GM21367 (cell line): ENCODE results near the gene ARPC4.
"Not testable (repeated sequence)": the region's sequence is repeated elsewhere in the genome, so short reads cannot be mapped to it uniquely, and the experiment has no call there.

ENCODE experiments used
- ATAC-seq: cut with Tn5 transposase; IDR thresholded peaks from one replicate; pipeline ENCODE4 v1.9.1; 2021; ENCODE audit not compliant: unreplicated experiment

Gene ARPC4

DNA sequence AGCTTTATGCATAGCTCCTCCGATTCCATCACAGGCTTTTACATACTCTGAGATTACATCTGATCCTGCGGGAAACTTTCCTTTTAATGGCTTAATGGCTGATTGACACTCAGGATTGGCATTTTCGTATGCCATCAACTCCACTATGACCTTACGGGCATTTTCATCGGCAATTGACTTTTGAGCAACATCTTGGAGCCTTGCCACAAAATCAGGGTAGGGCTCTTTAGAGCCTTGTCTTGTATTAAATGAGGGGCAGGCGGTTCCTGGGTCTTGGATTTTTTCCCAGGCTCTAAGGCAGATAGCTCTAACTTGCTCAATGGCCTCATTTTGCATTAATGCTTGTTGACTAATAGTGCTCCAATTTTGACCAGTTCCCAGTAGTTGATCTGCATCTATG, 59.0 kb downstream of the ARPC4 start:
- not testable (repeated sequence) for ATAC-seq

DNA sequence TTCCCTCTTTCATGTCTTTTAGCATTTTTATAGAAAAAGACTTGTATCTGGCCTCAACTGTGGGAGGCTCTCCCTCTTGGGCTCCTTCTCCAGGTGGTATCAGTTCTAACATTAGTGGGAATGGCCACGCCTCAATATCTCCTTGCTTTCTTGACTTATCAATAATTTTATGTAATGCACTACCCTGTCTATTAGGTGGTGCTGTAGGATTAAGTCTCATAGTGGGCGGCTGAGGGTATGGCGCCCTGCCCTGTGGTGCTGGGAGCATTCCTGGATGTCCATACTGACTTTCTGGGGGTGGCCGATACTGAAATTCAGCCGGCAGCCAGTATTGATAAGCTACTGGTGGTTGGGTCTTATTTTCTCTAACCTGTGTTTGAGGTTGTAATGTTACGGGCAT, 59.6 kb downstream of the ARPC4 start:
- ATAC-seq: no peak

DNA sequence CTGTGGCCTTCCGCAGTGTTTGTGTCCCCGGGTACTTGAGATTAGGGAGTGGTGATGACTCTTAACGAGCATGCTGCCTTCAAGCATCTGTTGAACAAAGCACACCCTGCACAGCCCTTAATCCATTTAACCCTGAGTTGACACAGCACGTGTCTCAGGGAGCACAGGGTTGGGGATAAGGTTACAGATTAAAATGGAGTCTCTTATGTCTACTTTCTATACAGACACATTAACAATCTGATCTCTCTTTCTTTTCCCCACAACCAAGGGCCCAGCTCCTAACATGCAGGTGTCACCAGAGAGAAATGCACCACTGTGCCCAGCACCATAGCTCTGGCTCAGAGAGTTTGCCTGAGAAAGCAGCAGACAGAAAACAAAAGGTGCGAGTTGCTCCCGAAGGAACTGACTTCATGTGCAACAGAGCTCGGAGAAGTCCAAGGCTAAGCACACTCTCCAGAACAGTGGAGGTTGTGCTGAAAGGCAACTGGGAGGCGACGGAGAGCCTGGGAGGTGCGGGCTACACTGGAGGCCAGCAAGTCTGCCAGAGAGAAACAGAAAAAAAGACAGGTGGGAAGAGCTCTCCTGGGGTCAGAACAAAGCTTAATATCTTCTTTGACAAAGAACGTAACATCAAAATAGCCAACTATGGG, 61.5 kb downstream of the ARPC4 start:
- not testable (repeated sequence) for ATAC-seq

DNA sequence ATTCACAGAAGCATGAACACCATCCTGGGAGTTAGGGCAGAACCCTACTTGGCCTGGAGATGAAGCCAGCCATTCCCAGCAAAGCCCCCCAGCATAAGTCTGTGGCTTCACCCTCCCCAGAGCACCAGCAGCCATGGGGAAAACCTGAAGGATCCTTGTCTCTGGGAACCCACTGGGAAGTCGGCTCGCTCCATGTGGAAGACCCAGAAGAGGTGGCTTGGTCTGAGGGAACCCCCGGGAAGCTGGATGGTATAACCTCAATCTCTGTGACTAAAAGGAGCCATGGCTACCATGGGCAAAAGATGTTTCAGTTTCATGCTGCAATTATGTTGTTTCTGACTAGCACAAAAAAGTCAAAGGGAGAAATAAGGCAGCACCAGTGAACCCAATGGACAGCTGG, 62.7 kb downstream of the ARPC4 start:
- no peak for ATAC-seq
